RWPE1 (cell line): Measurements from ENCODE around the gene PLEKHH1.

Source experiments
- CTCF ChIA-PET: fragments of 350-600 bp; sonication (Branson Sonifier 250); formaldehyde crosslinking; extraction: SDS; loops from one replicate; lab custom pipeline; 2021; lab: Yijun Ruan, JAX
- POLR2A ChIA-PET: fragments of 400-600 bp; formaldehyde crosslinking; extraction: SDS; loops from one replicate; lab custom pipeline; 2020; ENCODE audit warnings: antibody characterized with exemption; ENCODE audit not compliant: low non-redundant PET; lab: Yijun Ruan, JAX
- DNase-seq: peaks from one replicate; pipeline ENCODE4 v3.0.0; 2012; ENCODE audit warnings: low spot score
- H3K27ac ChIP-seq: fragments of 450-650 bp; 2 replicates; pipeline ENCODE4 v1.5.1; 2017
- CTCF ChIP-seq: fragments of 450-650 bp; conservative IDR thresholded peaks from 2 replicates; pipeline ENCODE4 v1.5.1; 2017; ENCODE audit warnings: low read depth, mild to moderate bottlenecking

The PLEKHH1 gene

GRCh38 chr14:67520482-67520881 is 12.6 kb upstream of the PLEKHH1 start:
- POLR2A ChIA-PET = no interaction called here
- no peak overlapping the region for H3K27ac ChIP-seq
- CTCF ChIA-PET = interaction anchor here (0.6 to 0.9 kb wide), 2 partner anchors 93 to 98 kb away, joined by 4 read pairs; no protein-coding TSS in a partner anchor
- TF ChIP-seq CTCF = no peak
- no peak for DNase-seq

GRCh38 chr14:67522270-67522669 is 10.8 kb upstream of the PLEKHH1 start:
- H3K27ac ChIP-seq = no peak overlapping the region
- no peak for DNase-seq
- no peak for TF ChIP-seq CTCF
- ChIA-PET POLR2A (no interaction called here), CTCF (interaction anchor here (0.6 to 1.8 kb wide), 3 partner anchors 11 to 95 kb away, joined by 3 to 6 read pairs (median 3); partner anchors contain the start of gene PLEKHH1)

GRCh38 chr14:67523764-67524633 is 9.1 kb upstream of the PLEKHH1 start:
- no peak overlapping the region for H3K27ac ChIP-seq
- CTCF ChIA-PET = interaction anchor here (1.1 to 5.2 kb wide), 2 partner anchors 47 to 180 kb away, joined by 3 to 84 read pairs; no protein-coding TSS in a partner anchor
- DNase-seq = no peak
- POLR2A ChIA-PET = no interaction called here
- no peak for TF ChIP-seq CTCF

GRCh38 chr14:67524634-67524963 is 8.5 kb upstream of the PLEKHH1 start:
- CTCF ChIA-PET = interaction anchor here (1.1 to 5.2 kb wide), 2 partner anchors 46 to 180 kb away, joined by 3 to 84 read pairs; no protein-coding TSS in a partner anchor
- no peak overlapping the region for H3K27ac ChIP-seq
- TF ChIP-seq CTCF = no peak
- POLR2A ChIA-PET = no interaction called here
- no peak for DNase-seq

GRCh38 chr14:67525389-67525788 is 7.7 kb upstream of the PLEKHH1 start:
- ChIA-PET POLR2A (no interaction called here), CTCF (interaction anchor here (0.6 to 5.2 kb wide), 4 partner anchors 8 to 46 kb away, joined by 3 to 84 read pairs (median 12); no protein-coding TSS in a partner anchor)
- no peak for TF ChIP-seq CTCF
- DNase-seq = no peak
- H3K27ac ChIP-seq = no peak overlapping the region

GRCh38 chr14:67526181-67526580 is 6.9 kb upstream of the PLEKHH1 start:
- DNase-seq = no peak
- no peak overlapping the region for H3K27ac ChIP-seq
- ChIA-PET POLR2A (no interaction called here), CTCF (interaction anchor here (0.6 to 5.2 kb wide), 17 partner anchors 9 to 176 kb away, joined by 3 to 84 read pairs (median 5); partner anchors contain the start of genes PIGH, PLEK2 and RDH12)
- TF ChIP-seq CTCF = no peak
